ENCODE data around the gene ZMAT3. TPM values are rescaled to one million over a fixed set of nuclear protein-coding genes. Genes with fewer than 3 reads are reported as not detected.
"Not testable (repeated sequence)": the region's sequence is repeated elsewhere in the genome, so short reads cannot be mapped to it uniquely, and the experiment has no call there.

Gene ZMAT3
- total and polyA plus RNA-seq, 2 of the 8 experiments (the other 6 are each of a cell fraction or from before 2014, with no cell fraction given), result 5.0 to 9.2 TPM

DNA sequence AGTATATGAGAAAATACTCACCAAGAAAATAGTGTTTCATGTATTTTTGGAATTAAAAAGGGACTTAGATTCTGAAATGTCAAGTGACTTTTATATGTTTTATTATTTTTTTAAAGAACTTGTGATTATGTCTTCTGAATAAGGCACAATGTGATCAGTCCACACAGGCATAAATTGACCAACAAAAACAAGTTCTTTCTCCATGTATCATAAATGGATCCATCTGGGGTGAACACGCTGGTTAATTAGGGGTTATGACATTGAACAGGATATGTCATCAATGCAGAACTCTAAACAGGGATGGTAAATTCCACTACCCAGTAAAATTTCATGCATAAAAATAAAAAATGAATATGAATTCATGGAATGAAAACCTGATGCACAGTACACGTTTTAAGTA lies 45.2 kb upstream of the ZMAT3 start (continued):
- TF ChIP-seq NANOG (IDR thresholded peaks at IDR 0.05; ENCODE audit: insufficient read depth, low read depth, low read length, poor library complexity, severe bottlenecking), result no peak
- no peak for TF ChIP-seq YY1 (IDR thresholded peaks at IDR 0.05; ENCODE audit: low read depth, low read length)
- TF ChIP-seq, protein P1, sequence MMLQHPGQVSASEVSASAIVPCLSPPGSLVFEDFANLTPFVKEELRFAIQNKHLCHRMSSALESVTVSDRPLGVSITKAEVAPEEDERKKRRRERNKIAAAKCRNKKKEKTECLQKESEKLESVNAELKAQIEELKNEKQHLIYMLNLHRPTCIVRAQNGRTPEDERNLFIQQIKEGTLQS (IDR thresholded peaks at IDR 0.05; ENCODE audit: insufficient read depth, low read depth, low read length), result no peak

DNA sequence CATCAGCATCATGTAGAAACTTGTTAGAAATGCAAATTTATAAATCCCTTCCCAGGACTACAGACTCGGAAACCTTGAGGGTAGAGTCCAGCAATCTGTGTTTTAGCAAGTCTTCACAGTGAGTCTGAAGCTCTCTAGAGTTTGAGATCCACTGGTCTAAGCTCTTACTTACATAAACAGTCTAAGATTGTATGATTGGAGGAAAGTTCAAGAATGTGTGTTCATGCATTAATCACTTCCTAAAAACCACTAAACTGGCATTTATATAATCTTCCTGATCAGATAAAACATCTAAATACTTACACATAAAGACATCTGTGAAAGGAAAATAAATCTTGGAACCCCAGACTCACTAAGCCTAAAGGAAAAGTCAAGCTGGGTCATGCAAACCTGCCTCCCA lies 43.8 kb upstream of the ZMAT3 start:
- H2BK20ac ChIP-seq (ENCODE audit: low read length); H3K27me3 ChIP-seq (replicated peaks in 1 of 4; ENCODE audit: control insufficient read depth in 3 of 4, extremely low read depth in 1 of 4, insufficient read depth in 3 of 4, low read length in 3 of 4); H2BK12ac ChIP-seq (ENCODE audit: low read depth, low read length); POLR2A ChIA-PET (ENCODE audit: partially characterized antibody); FAIRE-seq; H2AFZ ChIP-seq (ENCODE audit: low read length); H3K23ac ChIP-seq (ENCODE audit: insufficient read length); H3K4me1 ChIP-seq (replicated peaks in 1 of 4; ENCODE audit: control insufficient read depth in 3 of 4, insufficient read depth in 4 of 4, low read length in 3 of 4); H4K20me1 ChIP-seq (replicated peaks in 1 of 2; ENCODE audit: control insufficient read depth in 1 of 2, insufficient read depth in 2 of 2, low read length in 2 of 2); H4K8ac ChIP-seq (ENCODE audit: extremely low read depth, insufficient read depth, low read length); H3K4me2 ChIP-seq (ENCODE audit: insufficient read depth in 1 of 2, low read depth in 2 of 2, low read length in 2 of 2); H3K9me3 ChIP-seq (ENCODE audit: insufficient read depth in 2 of 2, low read depth in 1 of 2, low read length in 1 of 2); H4K5ac ChIP-seq (ENCODE audit: insufficient read length, low read depth, low read length); H3K4ac ChIP-seq (replicated peaks; ENCODE audit: insufficient read length, low read depth, low read length); H3K27ac ChIP-seq (ENCODE audit: low read depth, low read length); H4K91ac ChIP-seq (replicated peaks; ENCODE audit: insufficient read length, low read length); H2BK120ac ChIP-seq (replicated peaks; ENCODE audit: low read depth, low read length); H2AK5ac ChIP-seq (ENCODE audit: low read depth, low read length); H3K79me1 ChIP-seq (ENCODE audit: low read depth, low read length); H3K14ac ChIP-seq (ENCODE audit: insufficient read length); H3K79me2 ChIP-seq (ENCODE audit: control insufficient read depth in 1 of 2, insufficient read depth in 2 of 2, low read length in 2 of 2); H3K56ac ChIP-seq (replicated peaks; ENCODE audit: insufficient read length, low read depth, low read length); DNase-seq (ENCODE audit: low read depth in 1 of 2, low spot score in 2 of 2); H3K36me3 ChIP-seq (ENCODE audit: control insufficient read depth in 2 of 4, insufficient read depth in 4 of 4, low read length in 3 of 4); H2BK15ac ChIP-seq (ENCODE audit: low read length); H3K23me2 ChIP-seq (ENCODE audit: low read depth, low read length); H3K9ac ChIP-seq (replicated peaks in 1 of 4; ENCODE audit: extremely low read depth in 1 of 4, low read depth in 3 of 4, low read length in 3 of 4); H2BK5ac ChIP-seq (ENCODE audit: low read depth, low read length); H3K4me3 ChIP-seq (ENCODE audit: extremely low read depth in 1 of 4, insufficient read depth in 2 of 4, low read depth in 3 of 4, low read length in 4 of 4); H3K18ac ChIP-seq (ENCODE audit: extremely low read depth, low read length): not testable (repeated sequence)
- CTCF ChIA-PET (ENCODE audit: partially characterized antibody), result interaction anchor here (1.2 kb wide), 1 partner anchor 206 kb away, joined by 3 read pairs; no protein-coding TSS in a partner anchor
- 95% methylated on average over 1 of the region's 1 CpG; no CpG with 5 or more reads in 1 of the 2 experiments for WGBS, 2 experiments (ENCODE audit: extremely low coverage in 1 of 2, insufficient coverage in 1 of 2, insufficient read length in 1 of 2, insufficient replicate concordance in 2 of 2, low coverage in 1 of 2, low lambda C conversion rate in 2 of 2, missing lambda C conversion rate in 1 of 2)
